ENCODE data around the gene ATP8A1. TPM values are rescaled to one million over a fixed set of nuclear protein-coding genes. Genes with fewer than 3 reads are reported as not detected.
"Not testable (repeated sequence)": the region's sequence is repeated elsewhere in the genome, so short reads cannot be mapped to it uniquely, and the experiment has no call there.

Gene ATP8A1
- total and polyA plus RNA-seq, 12 donors = 3.4 to 27.9 (median 17.5) TPM

DNA sequence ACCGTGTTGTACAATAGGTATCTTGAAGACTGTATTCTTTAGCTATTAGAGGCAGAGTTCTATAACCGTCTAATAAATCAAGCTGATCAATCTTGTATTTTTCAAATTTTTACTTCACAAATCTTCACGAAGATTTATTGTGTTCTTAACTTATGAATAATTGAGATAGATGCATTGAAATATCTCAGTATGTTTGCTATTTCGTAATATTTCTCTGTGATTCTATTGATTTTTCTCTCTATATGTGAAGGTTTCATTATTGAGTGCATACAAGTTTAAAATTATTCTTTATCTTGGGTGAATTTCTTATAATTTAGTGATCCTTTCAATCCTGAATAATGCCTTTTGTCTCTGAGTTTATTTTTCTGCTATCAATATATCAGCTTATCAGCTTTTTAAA is 279.4 kb downstream of the ATP8A1 start:
- WGBS, 2 donors = 91 to 92% methylated on average over 4 of the region's 4 CpGs
- H3K36me3 ChIP-seq = no peaks in the 10 kb centered on the region
- no peak overlapping the region for H3K27ac ChIP-seq
- intact Hi-C loops (cut with DNase I) = loop anchor here in 1 of 10 donors (10.0 kb wide), 1 partner anchor 93 kb away; no protein-coding TSS in a partner anchor
- no peak for ATAC-seq
- H3K4me3 ChIP-seq = no peak overlapping the region
- no peaks in the 10 kb centered on the region for H3K4me1 ChIP-seq
- H3K9me3 ChIP-seq = no peaks in the 10 kb centered on the region
- no peak for DNase-seq
- peaks cover 0 to 11% (median 0%) of the 10 kb centered on the region in 7 donors for H3K27me3 ChIP-seq
- TF ChIP-seq, protein P1, sequence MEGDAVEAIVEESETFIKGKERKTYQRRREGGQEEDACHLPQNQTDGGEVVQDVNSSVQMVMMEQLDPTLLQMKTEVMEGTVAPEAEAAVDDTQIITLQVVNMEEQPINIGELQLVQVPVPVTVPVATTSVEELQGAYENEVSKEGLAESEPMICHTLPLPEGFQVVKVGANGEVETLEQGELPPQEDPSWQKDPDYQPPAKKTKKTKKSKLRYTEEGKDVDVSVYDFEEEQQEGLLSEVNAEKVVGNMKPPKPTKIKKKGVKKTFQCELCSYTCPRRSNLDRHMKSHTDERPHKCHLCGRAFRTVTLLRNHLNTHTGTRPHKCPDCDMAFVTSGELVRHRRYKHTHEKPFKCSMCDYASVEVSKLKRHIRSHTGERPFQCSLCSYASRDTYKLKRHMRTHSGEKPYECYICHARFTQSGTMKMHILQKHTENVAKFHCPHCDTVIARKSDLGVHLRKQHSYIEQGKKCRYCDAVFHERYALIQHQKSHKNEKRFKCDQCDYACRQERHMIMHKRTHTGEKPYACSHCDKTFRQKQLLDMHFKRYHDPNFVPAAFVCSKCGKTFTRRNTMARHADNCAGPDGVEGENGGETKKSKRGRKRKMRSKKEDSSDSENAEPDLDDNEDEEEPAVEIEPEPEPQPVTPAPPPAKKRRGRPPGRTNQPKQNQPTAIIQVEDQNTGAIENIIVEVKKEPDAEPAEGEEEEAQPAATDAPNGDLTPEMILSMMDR (IDR thresholded peaks at IDR 0.05) = no peak

DNA sequence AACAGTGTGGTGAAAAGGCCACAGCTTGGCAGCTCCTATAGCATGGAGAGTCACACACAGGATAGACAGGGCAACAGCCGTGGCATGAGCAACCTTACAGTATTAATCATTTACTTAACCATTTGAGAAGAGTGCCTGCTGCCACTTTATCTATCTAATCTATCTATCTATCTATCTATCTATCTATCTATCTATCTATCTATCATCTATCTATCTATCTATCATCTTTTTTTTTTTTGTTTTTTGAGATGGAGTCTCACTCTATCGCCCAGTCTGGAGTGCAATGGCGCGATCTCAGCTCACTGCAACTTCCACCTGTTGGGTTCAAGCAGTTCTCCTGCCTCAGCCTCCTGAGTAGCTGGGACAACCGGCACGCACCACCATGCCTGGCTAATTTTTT is 284.6 kb downstream of the ATP8A1 start:
- H3K4me3 ChIP-seq, H3K4me1 ChIP-seq, H3K36me3 ChIP-seq, H3K27ac ChIP-seq, DNase-seq, H3K9me3 ChIP-seq, H3K27me3 ChIP-seq, ATAC-seq: not testable (repeated sequence)
- WGBS, 2 donors = 93 to 97% methylated on average over 6 of the region's 6 CpGs
- intact Hi-C loops (cut with DNase I) = loop anchor here in 5 of 10 donors (5.0 to 10.0 kb wide), 3 partner anchors 88 to 150 kb away; no protein-coding TSS in a partner anchor

GRCh38 chr4:42371305-42372252 is 285.3 kb downstream of the ATP8A1 start:
- Histone ChIP-seq H3K4me3 (no peak overlapping the region), H3K4me1 (no peaks in the 10 kb centered on the region), H3K36me3 (no peaks in the 10 kb centered on the region), H3K27ac (no peak overlapping the region), H3K27me3 (no peaks in the 10 kb centered on the region), H3K9me3 (no peaks in the 10 kb centered on the region)
- 52 to 62% methylated on average over 2 of the region's 2 CpGs for WGBS, 2 donors
- intact Hi-C loops (cut with DNase I) = loop anchor here in 8 of 10 donors (1.0 to 10.0 kb wide), 6 partner anchors 87 to 151 kb away; no protein-coding TSS in a partner anchor
- ATAC-seq = peak in 6 of 8 donors; percentile 38 to 58 (median 50)
- TF ChIP-seq, protein P1 (IDR thresholded peaks at IDR 0.05) = peak; percentile 27 to 77 (median 63)
- DNase-seq = peak in 1 of 2 donors; percentile 30

DNA sequence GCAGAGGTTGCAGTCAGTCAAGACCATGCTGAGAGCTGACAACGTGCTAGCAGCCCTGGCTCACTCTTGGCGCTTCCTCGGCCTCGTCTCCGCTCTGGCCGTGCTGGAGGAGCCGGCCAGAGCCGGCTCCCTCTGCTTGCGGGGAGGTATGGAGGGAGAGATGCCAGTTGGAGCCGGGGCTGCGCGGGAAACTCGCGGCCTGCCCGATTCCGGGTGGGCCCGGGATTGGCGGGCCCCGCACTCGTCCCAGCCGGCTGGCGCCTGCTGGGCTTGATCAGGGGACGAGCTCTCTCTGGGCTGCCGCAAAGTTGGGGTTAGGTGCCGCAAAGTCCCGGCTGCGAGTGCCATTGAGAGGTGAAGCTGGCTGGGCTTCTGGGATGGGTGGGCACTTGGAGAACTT is 287.4 kb downstream of the ATP8A1 start:
- Histone ChIP-seq H3K27me3 (no peaks in the 10 kb centered on the region), H3K4me3 (no peak overlapping the region), H3K36me3 (no peaks in the 10 kb centered on the region), H3K4me1 (no peaks in the 10 kb centered on the region), H3K27ac (no peak overlapping the region), H3K9me3 (no peaks in the 10 kb centered on the region)
- no peak for ATAC-seq
- 92 to 96% methylated on average over 27 of the region's 27 CpGs for WGBS, 2 donors
- TF ChIP-seq, protein P1 (IDR thresholded peaks at IDR 0.05) = no peak
- DNase-seq = no peak
- intact Hi-C loops (cut with DNase I) = loop anchor here in 5 of 10 donors (10.0 kb wide), 4 partner anchors 75 to 155 kb away; no protein-coding TSS in a partner anchor
